ENCODE data around the gene BAIAP3.

Gene BAIAP3

GRCh38 chr16:1330931-1331711 lies 2.3 kb upstream of the BAIAP3 start:
- peaks cover 9% of the 10 kb centered on the region for H3K4me1 ChIP-seq (ENCODE audit: control insufficient read depth, low read depth, low read length)
- H3K36me3 ChIP-seq (ENCODE audit: control insufficient read depth, low read depth, low read length) = no peaks in the 10 kb centered on the region
- no peaks in the 10 kb centered on the region for H3K9me3 ChIP-seq (ENCODE audit: control insufficient read depth, low read depth, low read length)
- H3K4me3 ChIP-seq (ENCODE audit: low read length) = peak overlapping the region; percentile 54
- peak overlapping the region; percentile 38 for H3K27ac ChIP-seq (ENCODE audit: low read length)
- H3K9ac ChIP-seq (ENCODE audit: low read length) = peak overlapping the region; percentile 73
- peaks cover 49% of the 10 kb centered on the region for H3K27me3 ChIP-seq (ENCODE audit: control insufficient read depth, insufficient read depth, low read length)

DNA sequence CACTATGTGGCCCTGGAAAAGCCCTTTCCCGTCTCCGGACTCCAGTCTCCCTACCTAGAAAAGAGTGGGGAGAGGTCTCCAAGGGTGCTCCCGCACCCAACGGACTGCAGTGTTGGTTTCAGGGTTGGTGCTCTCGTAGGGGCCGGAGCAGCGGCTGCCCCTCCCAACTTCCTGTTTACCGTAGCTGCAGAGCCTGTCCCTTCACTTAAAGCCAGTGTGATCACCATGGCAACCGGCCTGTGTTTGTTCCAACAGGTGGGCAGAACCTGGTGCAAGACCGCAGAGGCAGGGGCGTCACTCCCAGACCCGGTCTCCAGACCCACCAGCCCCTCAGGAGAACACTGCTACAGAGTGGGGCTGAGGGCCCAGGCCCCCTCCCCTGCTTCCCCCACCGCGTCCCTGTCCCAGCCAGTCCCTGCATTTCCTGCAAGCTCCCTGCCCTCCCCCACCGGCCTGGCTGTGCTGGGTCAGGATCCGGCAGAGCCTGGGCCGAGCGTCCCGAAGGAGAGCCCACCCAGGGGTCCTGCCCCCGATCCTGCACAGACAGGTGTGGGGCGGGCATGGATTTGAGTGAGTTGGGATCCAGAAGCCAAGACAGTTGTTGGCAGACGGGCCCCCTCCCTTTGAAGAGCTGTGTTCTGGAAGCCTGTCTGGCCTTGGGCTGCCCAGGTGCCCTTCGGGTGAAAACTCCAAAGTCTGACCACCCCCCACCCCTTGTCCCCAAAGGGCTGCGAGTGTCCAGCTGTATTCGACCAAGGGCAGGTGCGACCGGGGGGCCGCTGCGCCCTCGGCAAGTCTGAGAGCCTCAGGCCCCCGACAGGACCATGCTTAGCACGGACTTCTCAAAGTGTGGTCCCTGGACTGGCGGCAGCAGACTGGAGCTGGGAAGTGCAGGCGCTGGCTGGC lies 1.5 kb upstream of the BAIAP3 start:
- H3K9ac ChIP-seq (ENCODE audit: low read length) = peak overlapping the region; percentile 73
- H3K4me1 ChIP-seq (ENCODE audit: control insufficient read depth, low read depth, low read length) = peaks cover 9% of the 10 kb centered on the region
- peak overlapping the region; percentile 54 for H3K4me3 ChIP-seq (ENCODE audit: low read length)
- no peaks in the 10 kb centered on the region for H3K9me3 ChIP-seq (ENCODE audit: control insufficient read depth, low read depth, low read length)
- H3K27ac ChIP-seq (ENCODE audit: low read length) = peak overlapping the region; percentile 38
- H3K36me3 ChIP-seq (ENCODE audit: control insufficient read depth, low read depth, low read length) = no peaks in the 10 kb centered on the region
- H3K27me3 ChIP-seq (ENCODE audit: control insufficient read depth, insufficient read depth, low read length) = peaks cover 56% of the 10 kb centered on the region

- Histone ChIP-seq H3K9me3 (ENCODE audit: control insufficient read depth, low read depth, low read length) (no peaks in the 10 kb centered on the region), H3K4me3 (ENCODE audit: low read length) (peak overlapping the region; percentile 54), H3K36me3 (ENCODE audit: control insufficient read depth, low read depth, low read length) (no peaks in the 10 kb centered on the region), H3K27ac (ENCODE audit: low read length) (no peak overlapping the region), H3K4me1 (ENCODE audit: control insufficient read depth, low read depth, low read length) (peaks cover 9% of the 10 kb centered on the region), H3K27me3 (ENCODE audit: control insufficient read depth, insufficient read depth, low read length) (peaks cover 56% of the 10 kb centered on the region), H3K9ac (ENCODE audit: low read length) (peak overlapping the region; percentile 73)
Observed at GRCh38 chr16:1332618-1333148, 762 bp upstream of the BAIAP3 start.

DNA sequence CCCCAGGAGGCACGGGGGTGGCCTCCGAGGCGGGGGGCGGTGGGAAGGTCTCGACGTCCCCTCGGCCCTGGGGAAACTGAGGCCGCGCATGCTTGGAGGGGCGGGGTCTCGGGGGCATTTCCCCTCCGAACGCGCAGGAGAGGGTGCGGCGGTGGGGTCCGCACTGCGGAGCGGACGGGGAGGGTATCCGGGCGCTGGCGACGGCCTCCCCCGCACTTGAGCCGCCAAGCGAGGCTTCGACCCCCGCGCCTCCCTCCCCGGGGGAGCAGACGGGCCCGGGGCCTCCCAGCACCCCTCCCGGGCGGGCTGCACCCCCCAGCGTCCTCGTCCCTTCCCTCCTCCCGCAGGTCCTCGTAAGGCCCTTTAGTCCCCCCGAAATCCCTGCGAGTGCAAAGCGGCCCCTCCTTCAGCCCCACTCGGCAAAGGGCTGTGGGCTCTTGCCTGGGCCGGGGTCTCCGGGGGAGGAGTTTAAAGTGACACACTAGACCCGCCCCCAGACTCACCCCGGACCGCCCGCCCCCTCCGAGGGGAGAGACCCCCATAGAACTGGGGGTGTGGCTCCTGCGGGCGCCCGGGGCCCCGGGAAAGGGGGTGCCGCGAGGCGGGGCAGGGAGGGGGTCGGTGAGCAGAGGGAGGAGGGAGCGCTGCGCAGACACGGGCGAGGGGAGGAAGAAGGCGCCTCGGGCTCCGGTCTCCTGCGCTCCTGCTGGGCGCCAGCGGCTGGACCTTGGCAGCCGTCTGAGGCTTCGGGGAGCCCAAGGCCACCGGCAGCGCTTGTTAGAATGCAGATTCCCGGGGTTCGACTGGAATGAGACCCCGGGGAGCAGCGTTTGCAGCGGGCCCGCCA lies 632 bp downstream of the BAIAP3 start:
- Histone ChIP-seq H3K9ac (ENCODE audit: low read length) (no peak overlapping the region), H3K9me3 (ENCODE audit: control insufficient read depth, low read depth, low read length) (no peaks in the 10 kb centered on the region), H3K4me3 (ENCODE audit: low read length) (peak overlapping the region; percentile 35), H3K27me3 (ENCODE audit: control insufficient read depth, insufficient read depth, low read length) (peaks cover 56% of the 10 kb centered on the region), H3K36me3 (ENCODE audit: control insufficient read depth, low read depth, low read length) (no peaks in the 10 kb centered on the region), H3K4me1 (ENCODE audit: control insufficient read depth, low read depth, low read length) (peaks cover 9% of the 10 kb centered on the region), H3K27ac (ENCODE audit: low read length) (no peak overlapping the region)

DNA sequence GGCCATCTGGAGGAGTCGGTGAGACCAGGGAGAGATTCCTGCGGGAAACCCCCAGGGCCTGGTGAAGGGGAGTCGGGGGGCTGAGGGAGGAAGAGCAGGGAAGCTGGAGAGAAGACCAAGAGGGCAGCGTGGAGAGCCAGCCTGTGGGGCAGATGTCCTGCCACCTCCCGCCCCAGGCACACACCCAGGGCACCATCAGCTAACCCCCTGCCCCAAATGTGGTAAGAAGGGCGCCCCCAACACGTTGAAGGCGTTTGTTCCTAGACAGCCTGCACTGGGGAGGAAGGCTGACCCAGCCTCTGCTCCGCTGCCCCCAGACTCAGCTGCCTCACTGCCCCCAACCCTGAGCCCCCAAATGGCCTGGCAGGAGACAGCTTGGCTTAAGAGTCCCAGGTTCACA lies 1.3 kb downstream of the BAIAP3 start:
- no peaks in the 10 kb centered on the region for H3K9me3 ChIP-seq (ENCODE audit: control insufficient read depth, low read depth, low read length)
- peaks cover 9% of the 10 kb centered on the region for H3K4me1 ChIP-seq (ENCODE audit: control insufficient read depth, low read depth, low read length)
- no peak overlapping the region for H3K4me3 ChIP-seq (ENCODE audit: low read length)
- H3K9ac ChIP-seq (ENCODE audit: low read length) = no peak overlapping the region
- no peak overlapping the region for H3K27ac ChIP-seq (ENCODE audit: low read length)
- peaks cover 56% of the 10 kb centered on the region for H3K27me3 ChIP-seq (ENCODE audit: control insufficient read depth, insufficient read depth, low read length)
- no peaks in the 10 kb centered on the region for H3K36me3 ChIP-seq (ENCODE audit: control insufficient read depth, low read depth, low read length)

DNA sequence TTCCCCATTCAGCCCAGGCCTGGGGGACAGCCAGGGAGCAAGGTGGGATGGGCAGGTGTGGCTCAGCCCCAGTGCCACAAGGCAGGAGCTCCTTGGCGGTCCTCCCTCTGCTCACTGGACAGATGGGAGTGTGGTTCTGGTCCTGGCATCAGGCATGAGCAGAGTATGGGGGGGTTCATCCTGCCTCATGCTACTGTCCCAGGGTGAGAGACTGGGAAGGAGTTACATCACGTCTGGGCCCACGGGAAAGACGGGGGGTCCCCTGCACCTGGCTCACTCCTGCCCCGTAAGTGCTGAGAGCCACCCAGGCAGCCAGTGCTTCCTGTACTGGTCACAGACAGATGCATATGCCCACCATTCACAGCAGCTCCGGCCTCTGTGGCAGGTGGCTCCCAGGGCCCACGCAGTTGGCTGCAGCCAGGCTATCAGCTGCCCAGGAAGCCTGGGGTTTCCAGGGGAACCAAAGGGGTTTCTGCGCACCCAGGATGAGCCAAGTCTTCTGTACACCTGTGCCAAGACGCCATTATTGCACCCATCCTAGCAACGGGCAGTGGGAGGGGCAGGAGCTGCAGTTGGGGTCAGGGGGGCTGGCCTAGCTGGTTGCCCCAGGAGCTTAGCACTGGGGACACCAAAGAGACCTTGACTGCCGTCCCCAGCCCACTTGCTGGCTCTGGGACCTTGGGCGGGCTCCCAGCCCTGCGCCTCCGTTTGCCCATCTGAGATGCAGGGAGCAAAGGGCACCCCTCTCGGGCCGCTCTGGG lies 1.9 kb downstream of the BAIAP3 start:
- Histone ChIP-seq H3K4me3 (ENCODE audit: low read length) (no peak overlapping the region), H3K4me1 (ENCODE audit: control insufficient read depth, low read depth, low read length) (peaks cover 9% of the 10 kb centered on the region), H3K9me3 (ENCODE audit: control insufficient read depth, low read depth, low read length) (no peaks in the 10 kb centered on the region), H3K27me3 (ENCODE audit: control insufficient read depth, insufficient read depth, low read length) (peaks cover 56% of the 10 kb centered on the region), H3K27ac (ENCODE audit: low read length) (no peak overlapping the region), H3K9ac (ENCODE audit: low read length) (no peak overlapping the region), H3K36me3 (ENCODE audit: control insufficient read depth, low read depth, low read length) (no peaks in the 10 kb centered on the region)

DNA sequence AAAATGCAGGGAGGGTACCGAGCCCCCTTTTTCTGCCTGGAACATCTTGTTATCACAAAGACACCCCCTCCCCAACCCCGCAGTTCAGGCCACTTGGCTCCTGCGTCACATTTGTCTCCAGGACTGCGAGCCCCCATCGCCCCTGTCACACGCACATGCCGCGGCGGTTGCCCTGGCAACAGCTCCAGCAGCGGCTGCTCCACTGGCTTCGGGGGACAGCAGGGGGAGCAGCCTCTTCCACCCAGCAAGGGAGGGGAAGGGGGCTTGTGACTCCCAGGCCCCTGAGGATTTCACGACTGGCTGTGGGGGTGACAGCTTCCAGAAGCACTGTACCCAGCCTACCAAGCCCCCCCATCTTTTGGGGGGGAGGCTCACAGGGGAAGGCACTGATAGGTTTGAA lies 2.6 kb downstream of the BAIAP3 start:
- H3K27ac ChIP-seq (ENCODE audit: low read length) = no peak overlapping the region
- H3K9ac ChIP-seq (ENCODE audit: low read length) = no peak overlapping the region
- H3K27me3 ChIP-seq (ENCODE audit: control insufficient read depth, insufficient read depth, low read length) = peaks cover 56% of the 10 kb centered on the region
- H3K4me3 ChIP-seq (ENCODE audit: low read length) = no peak overlapping the region
- no peaks in the 10 kb centered on the region for H3K9me3 ChIP-seq (ENCODE audit: control insufficient read depth, low read depth, low read length)
- H3K36me3 ChIP-seq (ENCODE audit: control insufficient read depth, low read depth, low read length) = no peaks in the 10 kb centered on the region
- peaks cover 9% of the 10 kb centered on the region for H3K4me1 ChIP-seq (ENCODE audit: control insufficient read depth, low read depth, low read length)

DNA sequence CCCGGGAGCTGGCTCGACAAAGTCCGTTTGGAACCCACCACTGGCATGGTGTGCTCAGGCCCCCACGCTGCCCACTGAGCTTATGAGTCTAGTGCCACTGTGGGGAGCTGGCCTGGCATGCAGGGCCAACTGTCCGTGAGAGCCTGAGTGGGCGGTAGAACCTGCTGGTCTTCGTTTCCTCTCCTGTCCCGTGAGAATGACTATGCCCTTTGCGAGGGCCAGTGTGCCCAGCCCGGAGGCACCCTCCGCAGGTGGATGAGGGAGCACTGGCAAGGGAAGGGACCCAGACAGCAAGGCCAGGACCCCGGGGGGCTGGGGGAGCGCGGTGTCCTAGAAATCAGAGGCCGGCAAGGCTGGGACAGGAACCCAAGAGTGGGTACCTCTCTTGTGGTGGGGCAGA lies 3.2 kb downstream of the BAIAP3 start:
- Histone ChIP-seq H3K27ac (ENCODE audit: low read length) (no peak overlapping the region), H3K4me1 (ENCODE audit: control insufficient read depth, low read depth, low read length) (peaks cover 4% of the 10 kb centered on the region), H3K4me3 (ENCODE audit: low read length) (no peak overlapping the region), H3K9ac (ENCODE audit: low read length) (no peak overlapping the region), H3K9me3 (ENCODE audit: control insufficient read depth, low read depth, low read length) (no peaks in the 10 kb centered on the region), H3K27me3 (ENCODE audit: control insufficient read depth, insufficient read depth, low read length) (peaks cover 51% of the 10 kb centered on the region), H3K36me3 (ENCODE audit: control insufficient read depth, low read depth, low read length) (no peaks in the 10 kb centered on the region)

- H3K36me3 ChIP-seq (ENCODE audit: control insufficient read depth, low read depth, low read length) = no peaks in the 10 kb centered on the region
- no peak overlapping the region for H3K27ac ChIP-seq (ENCODE audit: low read length)
- no peaks in the 10 kb centered on the region for H3K4me1 ChIP-seq (ENCODE audit: control insufficient read depth, low read depth, low read length)
- H3K27me3 ChIP-seq (ENCODE audit: control insufficient read depth, insufficient read depth, low read length) = peaks cover 49% of the 10 kb centered on the region
- H3K9me3 ChIP-seq (ENCODE audit: control insufficient read depth, low read depth, low read length) = no peaks in the 10 kb centered on the region
- no peak overlapping the region for H3K4me3 ChIP-seq (ENCODE audit: low read length)
- no peak overlapping the region for H3K9ac ChIP-seq (ENCODE audit: low read length)
Observed at GRCh38 chr16:1337486-1337885, 4.0 kb downstream of the BAIAP3 start.

DNA sequence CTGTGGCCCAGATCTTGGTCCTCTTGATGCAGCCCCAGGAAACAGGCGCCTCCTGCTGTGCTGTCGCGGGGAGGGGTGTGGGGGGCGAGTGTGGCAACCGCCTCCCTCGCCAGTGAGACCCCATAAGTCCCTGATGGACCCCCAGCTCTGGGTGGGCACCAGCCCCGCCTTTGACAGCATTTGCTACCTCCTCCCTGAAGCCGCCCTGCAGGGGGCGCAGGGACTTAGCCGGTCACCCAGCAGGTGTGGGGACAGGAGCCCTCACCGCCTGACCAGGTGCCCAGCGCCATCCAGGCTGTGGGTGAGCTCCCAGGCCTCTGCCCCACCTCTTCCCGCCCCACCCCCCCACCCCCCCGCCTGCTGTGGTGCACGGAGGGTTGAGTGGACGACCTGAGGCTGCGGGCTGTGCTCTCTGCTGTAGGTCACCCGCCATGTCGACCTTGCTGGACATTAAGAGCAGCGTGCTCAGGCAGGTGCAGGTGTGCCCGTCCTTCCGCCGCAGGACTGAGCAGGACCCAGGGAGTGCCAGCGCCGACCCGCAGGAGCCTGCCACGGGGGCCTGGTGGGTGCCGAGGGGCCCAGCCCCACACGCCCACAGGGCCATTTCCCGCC lies 4.8 kb downstream of the BAIAP3 start:
- Histone ChIP-seq H3K27me3 (ENCODE audit: control insufficient read depth, insufficient read depth, low read length) (peaks cover 41% of the 10 kb centered on the region), H3K36me3 (ENCODE audit: control insufficient read depth, low read depth, low read length) (no peaks in the 10 kb centered on the region), H3K4me3 (ENCODE audit: low read length) (no peak overlapping the region), H3K27ac (ENCODE audit: low read length) (no peak overlapping the region), H3K4me1 (ENCODE audit: control insufficient read depth, low read depth, low read length) (no peaks in the 10 kb centered on the region), H3K9me3 (ENCODE audit: control insufficient read depth, low read depth, low read length) (no peaks in the 10 kb centered on the region), H3K9ac (ENCODE audit: low read length) (no peak overlapping the region)

Measured in iPS-18a (cell line).